ENCODE measurements around the gene NHSL1.
"Not testable (repeated sequence)": the region's sequence is repeated elsewhere in the genome, so short reads cannot be mapped to it uniquely, and the experiment has no call there.

The NHSL1 gene

DNA sequence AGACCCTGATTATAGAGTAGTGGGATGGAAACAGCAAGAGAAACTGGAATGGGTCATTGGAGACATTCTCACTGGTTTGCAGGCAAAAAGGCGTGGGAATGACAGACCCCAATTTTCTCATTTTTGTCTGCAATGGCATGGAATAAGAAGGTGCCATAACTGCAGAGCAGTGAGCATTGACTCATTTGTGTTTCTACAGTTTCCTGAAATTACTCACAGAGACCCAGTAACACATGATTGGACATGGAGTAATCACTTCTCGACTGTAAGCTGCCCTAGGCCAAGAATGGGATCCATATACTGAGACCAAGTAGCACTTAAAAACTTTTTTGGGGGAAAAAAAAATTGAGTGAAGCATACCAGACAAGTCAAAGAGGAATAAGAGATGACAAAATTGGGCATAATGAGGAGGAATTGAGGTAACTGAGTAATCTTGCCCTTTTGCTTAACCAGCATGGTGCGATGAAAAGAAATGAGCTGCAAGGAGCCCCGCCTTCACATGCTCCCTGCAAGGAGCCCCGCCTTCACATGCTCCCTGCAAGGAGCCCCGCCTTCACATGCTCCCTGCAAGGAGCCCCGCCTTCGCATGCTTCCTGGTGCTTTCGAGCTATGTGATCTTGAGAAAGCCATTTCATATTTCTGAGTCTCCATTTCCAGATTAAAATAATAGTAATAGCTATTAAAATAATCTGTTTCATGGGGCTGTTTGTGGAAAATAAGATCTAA, 44.1 kb downstream of the NHSL1 start:
- no peak for DNase-seq

GRCh38 chr6:138451043-138451442, 48.3 kb downstream of the NHSL1 start:
- DNase-seq: no peak

- DNase-seq: no peak
Measured at GRCh38 chr6:138450445-138450844, 48.8 kb downstream of the NHSL1 start.

DNA sequence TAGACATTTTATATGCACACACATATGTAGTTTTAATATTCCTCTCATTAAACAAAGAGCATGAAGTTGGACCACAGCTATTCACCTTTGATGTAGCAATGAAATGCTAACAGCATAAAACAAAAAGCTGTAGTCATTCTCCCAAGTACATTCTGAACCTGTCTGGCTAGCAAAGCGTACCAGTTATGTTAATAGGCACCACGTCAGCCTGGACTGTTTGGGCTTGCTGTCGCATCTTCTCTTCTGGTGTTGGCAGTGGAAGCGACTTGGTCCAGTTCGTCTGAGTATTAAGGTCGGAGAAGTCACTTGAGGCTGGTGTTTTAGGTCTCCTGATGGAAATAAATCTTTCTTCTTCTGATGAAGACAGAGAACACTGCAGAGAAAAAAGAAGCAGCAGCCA, 52.5 kb downstream of the NHSL1 start:
- DNase-seq: no peak

DNA sequence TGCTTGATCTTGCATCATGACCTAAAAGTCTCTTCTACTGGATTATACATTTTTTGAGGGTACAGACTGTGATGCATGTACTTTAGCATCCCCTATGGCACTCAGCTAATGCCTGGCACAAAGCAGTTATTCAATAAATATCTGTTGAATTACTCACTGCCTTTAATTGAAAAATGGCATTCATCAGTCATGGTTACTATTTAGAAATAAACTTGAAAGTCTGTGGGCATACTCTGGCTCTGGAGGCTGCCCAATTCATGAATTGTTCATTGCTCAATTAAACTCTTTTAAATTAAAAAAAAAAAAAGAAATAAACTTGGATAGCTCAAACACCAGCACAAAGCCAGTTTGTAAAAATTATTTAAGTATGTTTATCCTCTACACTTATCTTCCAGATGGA, 55.3 kb downstream of the NHSL1 start:
- DNase-seq: no peak

- no peak for DNase-seq
Measured at GRCh38 chr6:138442663-138443062, 56.6 kb downstream of the NHSL1 start.

DNA sequence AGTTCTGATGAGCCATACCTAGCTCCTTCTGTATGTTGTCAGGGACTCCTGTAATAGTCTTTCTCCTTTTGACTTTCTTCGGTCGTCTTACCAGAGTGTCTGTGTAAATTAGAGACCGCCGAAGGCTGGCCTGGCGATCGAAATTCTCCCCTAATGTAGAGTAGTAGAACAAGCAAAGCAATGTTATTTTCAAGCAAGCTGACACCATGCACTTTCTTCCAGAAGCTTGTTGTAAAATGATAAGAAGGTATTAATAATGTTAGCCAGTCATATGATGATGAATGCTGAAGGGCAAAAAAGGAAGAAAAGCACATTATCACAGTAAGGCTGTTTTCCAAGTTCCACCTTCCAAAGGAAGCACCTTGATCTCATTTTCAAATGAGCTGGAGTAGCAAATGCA, 57.3 kb downstream of the NHSL1 start:
- no peak for DNase-seq

DNA sequence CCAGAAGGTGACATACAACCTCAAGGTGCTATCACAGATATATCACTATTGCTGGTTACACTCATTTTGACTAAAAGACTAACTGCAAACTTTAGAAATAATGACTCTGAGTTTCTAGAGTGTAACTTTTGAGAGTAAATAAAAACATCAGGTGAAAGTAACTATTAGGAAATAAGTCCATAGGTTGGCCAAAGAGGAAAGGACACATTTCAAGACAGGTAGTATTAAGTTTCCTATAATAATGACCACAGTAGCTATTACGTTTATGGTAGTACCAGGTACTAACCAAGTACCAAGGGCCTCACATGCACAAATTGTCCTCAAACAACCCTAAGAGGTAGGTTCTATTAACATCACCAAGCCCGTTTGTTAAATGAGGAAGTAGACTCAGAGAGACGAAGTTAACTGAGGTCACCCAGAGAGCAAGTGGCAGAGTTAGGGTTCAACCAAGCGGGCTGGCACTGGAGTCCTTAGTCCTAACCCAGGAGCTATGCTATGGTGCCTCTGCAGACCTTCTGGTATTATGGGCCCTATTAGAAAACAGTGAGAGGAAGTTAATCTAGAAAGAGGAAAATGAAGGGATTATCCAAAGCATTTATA, 58.4 kb downstream of the NHSL1 start:
- no peak for DNase-seq

DNA sequence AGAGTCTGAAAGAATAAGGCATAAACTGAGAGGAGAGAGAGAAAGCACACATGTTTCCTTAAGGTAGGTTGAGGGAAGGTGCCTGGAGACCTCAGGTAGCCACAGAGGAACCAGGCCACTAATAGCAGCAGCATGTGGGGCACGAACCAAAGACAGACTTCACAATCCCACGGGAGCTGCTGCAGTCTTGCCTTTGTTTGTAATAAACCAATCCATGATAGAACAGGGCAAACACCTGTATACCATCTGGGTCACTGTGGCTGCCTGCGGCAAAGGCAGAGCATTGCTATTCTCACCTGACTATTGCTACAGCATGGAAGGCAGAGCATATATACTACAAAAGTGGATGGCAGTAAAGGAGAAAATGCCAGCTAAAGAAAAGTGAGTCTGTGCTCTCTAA, 59.0 kb downstream of the NHSL1 start:
- no peak for DNase-seq

DNA sequence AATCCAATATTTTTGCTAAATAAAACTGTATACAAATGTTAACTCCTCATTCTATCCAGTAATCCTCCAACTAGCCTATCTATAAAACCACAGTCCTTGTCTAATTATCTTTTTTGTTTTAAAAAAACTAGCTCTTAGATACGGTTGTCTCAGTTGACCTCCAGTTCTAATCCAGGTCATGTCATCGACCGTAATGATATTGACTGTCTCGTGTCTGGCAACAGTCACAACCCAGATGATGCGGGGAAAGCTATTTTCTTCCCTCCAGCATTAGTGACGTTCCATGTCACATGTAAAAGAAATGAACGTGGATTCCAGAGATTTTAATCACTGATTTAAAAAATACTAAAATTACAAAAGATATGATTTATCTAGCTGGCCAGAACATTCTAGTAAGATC, 59.7 kb downstream of the NHSL1 start:
- DNase-seq: no peak

DNA sequence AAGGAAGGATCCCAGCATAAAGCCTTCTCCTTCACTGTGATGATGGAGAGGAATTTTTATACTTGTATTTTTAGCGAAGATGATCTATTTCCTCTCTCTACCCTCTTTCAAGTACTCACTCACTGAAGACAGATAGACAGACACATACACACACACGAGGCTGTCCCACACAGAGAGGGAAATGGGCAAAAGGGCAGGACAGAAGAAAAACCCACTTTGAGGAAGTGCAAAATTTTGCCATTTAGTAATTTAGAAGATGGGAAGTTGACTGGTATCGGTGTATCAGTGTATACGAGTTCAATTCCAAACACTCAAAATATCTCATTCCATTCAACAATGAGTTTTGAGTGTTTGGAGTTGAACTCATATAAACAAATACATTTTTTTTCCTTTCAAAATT, 64.4 kb downstream of the NHSL1 start:
- DNase-seq: no peak

- DNase-seq: no peak
Measured at GRCh38 chr6:138434096-138434495, 65.2 kb downstream of the NHSL1 start.

- DNase-seq: no peak
Measured at GRCh38 chr6:138432063-138432356, 67.3 kb downstream of the NHSL1 start.

DNA sequence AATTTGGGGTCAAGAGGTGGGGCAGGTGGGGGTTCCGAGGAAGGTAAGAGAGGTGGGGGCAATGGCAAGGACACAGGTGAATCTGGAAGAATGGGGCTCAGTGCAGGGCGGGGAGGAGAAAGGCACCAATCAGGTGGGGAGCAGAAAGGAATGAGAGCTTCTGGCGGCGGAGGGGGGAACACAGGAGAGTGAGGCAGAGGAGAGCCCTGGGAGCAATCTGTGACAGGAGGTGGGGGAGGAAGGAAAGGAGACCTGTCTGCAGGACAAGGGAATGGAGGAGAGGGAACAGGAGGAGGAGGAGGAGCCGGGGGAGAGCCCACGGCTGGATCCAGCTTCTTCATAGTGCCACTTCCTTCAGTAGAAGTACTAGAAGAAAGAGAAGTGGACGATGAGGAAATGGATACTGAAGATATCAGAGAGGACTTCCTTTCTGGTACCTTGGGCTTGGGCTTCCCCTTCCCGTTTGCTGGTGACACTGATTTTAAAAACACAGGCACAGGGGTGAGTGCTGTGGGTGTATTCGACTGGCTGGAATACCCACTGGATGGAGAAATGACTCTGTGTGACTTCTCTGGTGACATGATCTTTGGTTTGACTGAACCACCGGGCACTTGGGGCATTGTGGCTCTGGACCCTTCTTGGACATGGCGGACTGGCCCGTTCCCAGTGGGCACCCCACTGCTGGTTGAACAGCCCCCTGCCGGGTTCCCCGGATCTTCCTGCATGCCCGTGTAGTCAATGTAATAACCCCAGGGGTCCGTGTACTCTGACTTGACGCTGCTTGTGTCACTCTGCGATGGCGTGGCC, 67.8 kb downstream of the NHSL1 start:
- no peak for DNase-seq

DNA sequence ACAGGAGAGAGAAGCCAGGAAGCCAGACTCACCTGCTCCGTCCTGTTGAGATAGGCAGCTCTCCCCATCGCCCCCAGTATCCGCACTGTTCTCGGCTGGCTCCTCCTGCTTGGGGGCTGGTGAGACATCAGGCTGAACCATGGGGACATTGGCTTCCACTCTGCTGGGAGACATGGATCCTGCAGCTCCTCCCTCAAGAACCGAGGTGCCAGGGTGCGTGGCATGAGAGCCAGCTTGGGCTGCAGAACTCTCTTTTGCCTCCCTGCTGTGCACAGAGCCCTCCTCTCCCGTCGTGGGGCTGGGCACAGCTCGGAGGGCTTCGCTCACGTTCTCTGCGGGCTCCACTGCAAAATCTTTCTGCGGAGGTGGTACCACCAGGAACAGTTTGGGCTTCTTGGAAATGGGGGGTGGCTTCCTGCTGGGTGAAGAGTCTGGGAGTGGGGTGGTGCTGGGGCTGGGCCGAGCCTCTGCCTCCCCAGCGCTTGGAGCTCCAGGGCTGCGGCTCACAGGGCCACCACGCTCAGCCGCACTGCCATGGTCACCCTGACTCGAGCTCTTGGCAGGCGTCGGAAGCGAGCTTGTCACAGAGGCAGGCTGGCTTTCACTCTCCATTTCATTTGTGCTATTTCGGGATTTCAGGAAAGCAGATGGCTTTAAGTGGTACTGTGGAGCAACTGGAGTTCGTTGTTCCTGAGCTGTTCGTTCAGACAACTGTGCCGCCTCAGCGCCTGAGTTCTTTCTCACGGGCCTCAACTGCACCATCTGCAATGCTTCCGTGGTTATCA, 68.7 kb downstream of the NHSL1 start:
- DNase-seq: no peak

DNA sequence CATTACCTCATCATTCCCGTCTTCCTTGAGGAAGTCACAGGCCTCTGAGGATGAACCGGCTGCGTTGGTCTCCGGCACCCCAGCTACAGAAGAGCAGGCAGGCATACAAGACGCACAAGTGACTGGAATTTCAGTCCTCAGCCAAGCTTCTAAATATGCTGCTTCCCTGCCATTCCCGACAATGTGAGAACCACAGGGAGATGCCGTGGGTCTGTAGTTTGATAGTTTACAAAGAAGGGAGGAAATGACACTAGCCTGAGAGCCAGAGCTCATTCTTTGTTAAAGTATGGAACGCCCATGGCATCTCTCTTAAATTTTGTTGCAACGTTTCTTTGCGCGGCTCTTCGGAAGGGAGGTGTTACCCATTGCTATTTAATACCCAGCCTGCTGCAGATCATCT, 69.5 kb downstream of the NHSL1 start:
- DNase-seq: no peak

GRCh38 chr6:138428944-138429598, 70.2 kb downstream of the NHSL1 start:
- DNase-seq: peak; percentile 34

DNA sequence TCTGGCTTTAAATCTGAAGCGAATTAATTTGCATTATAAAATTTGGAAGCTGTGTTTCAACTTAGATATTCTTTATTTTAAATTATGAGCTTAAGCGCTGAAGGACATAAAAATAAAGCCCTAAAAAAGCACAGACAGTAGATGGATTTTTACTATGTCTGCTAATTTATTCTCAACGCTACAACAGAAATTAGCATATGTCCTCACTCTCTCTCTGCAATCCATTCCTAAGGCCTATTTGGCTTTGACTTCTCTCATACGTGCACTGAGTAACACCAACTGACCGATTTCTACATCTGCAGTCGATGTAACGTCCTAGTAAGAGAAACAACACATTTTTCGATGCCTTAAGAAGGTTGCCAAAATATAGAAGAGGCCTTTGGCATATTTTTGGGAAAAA, 71.6 kb downstream of the NHSL1 start:
- no peak for DNase-seq

- no peak for DNase-seq
Measured at GRCh38 chr6:138426500-138427123, 72.7 kb downstream of the NHSL1 start.

DNA sequence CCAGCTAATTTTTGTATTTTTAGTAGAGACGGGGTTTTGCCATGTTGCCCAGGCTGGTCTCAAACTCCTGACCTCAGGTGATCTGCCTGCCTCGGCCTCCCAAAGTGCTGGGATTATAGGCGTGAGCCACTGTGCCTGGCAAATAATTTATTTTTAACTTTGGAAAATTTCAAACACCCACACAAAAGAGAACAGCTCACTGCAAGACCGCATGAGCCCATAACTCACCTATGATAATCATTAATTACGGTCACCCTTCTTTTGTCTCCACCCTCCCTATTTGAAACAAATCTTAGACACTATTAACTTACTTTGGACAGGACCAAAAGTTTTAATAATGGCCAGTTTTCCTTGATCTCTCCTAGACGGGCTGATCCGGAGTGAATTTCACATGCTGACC, 74.0 kb downstream of the NHSL1 start:
- not testable (repeated sequence) for DNase-seq

- DNase-seq: no peak
Measured at GRCh38 chr6:138424004-138424904, 75.0 kb downstream of the NHSL1 start.
